ENCODE data around the gene UBE2L3. TPM values are rescaled to one million over a fixed set of nuclear protein-coding genes. Genes with fewer than 3 reads are reported as not detected.

The UBE2L3 gene
- total RNA-seq, 1 experiment from 2014 or later = 44.2 TPM

GRCh38 chr22:21633481-21633880, 66.0 kb downstream of the UBE2L3 start:
- Mint-ChIP-seq H3K9me3 (ENCODE audit: unreplicated experiment) (no peaks in the 10 kb centered on the region), H3K4me1 (ENCODE audit: insufficient read depth, unreplicated experiment) (no peaks in the 10 kb centered on the region), H3K27ac (ENCODE audit: low read depth, unreplicated experiment) (no peak overlapping the region), H3K36me3 (ENCODE audit: insufficient read depth, unreplicated experiment) (peaks cover 7% of the 10 kb centered on the region), H3K4me3 (ENCODE audit: unreplicated experiment) (no peak overlapping the region), H3K27me3 (ENCODE audit: insufficient read depth, unreplicated experiment) (no peaks in the 10 kb centered on the region)
- ChIA-PET CTCF (interaction anchor here (0.6 to 0.9 kb wide), 3 partner anchors 10 to 1089 kb away, joined by 3 to 4 read pairs (median 3); no protein-coding TSS in a partner anchor), POLR2A (no interaction called here)
- TF ChIP-seq CTCF (IDR thresholded peaks at IDR 0.05; ENCODE audit: unreplicated experiment) = no peak
- intact Hi-C loops (cut with micrococcal nuclease) = no loop called here
- BruUV-seq (replicated peaks) = no TSS peak
- no peak for DNase-seq (ENCODE audit: unreplicated experiment)

GRCh38 chr22:21634081-21634480, 66.6 kb downstream of the UBE2L3 start:
- H3K27me3 Mint-ChIP-seq (ENCODE audit: insufficient read depth, unreplicated experiment) = no peaks in the 10 kb centered on the region
- POLR2A ChIA-PET = no interaction called here
- H3K4me1 Mint-ChIP-seq (ENCODE audit: insufficient read depth, unreplicated experiment) = no peaks in the 10 kb centered on the region
- no peak overlapping the region for H3K27ac Mint-ChIP-seq (ENCODE audit: low read depth, unreplicated experiment)
- DNase-seq (ENCODE audit: unreplicated experiment) = no peak
- CTCF ChIA-PET = interaction anchor here (0.6 to 0.9 kb wide), 3 partner anchors 9 to 1090 kb away, joined by 3 to 4 read pairs (median 3); no protein-coding TSS in a partner anchor
- intact Hi-C loops (cut with micrococcal nuclease) = no loop called here
- H3K4me3 Mint-ChIP-seq (ENCODE audit: unreplicated experiment) = no peak overlapping the region
- H3K9me3 Mint-ChIP-seq (ENCODE audit: unreplicated experiment) = no peaks in the 10 kb centered on the region
- no peak for TF ChIP-seq CTCF (IDR thresholded peaks at IDR 0.05; ENCODE audit: unreplicated experiment)
- H3K36me3 Mint-ChIP-seq (ENCODE audit: insufficient read depth, unreplicated experiment) = peaks cover 4% of the 10 kb centered on the region
- no TSS peak for BruUV-seq (replicated peaks)

GRCh38 chr22:21634844-21635243, 67.3 kb downstream of the UBE2L3 start:
- Mint-ChIP-seq H3K4me3 (ENCODE audit: unreplicated experiment) (no peak overlapping the region), H3K36me3 (ENCODE audit: insufficient read depth, unreplicated experiment) (no peaks in the 10 kb centered on the region), H3K4me1 (ENCODE audit: insufficient read depth, unreplicated experiment) (no peaks in the 10 kb centered on the region), H3K27ac (ENCODE audit: low read depth, unreplicated experiment) (no peak overlapping the region), H3K9me3 (ENCODE audit: unreplicated experiment) (no peaks in the 10 kb centered on the region), H3K27me3 (ENCODE audit: insufficient read depth, unreplicated experiment) (no peaks in the 10 kb centered on the region)
- DNase-seq (ENCODE audit: unreplicated experiment) = no peak
- ChIA-PET CTCF (interaction anchor here (2.0 kb wide), 1 partner anchor 12 kb away, joined by 8 read pairs; no protein-coding TSS in a partner anchor), POLR2A (interaction anchor here (0.7 kb wide), 1 partner anchor 28 kb away, joined by 3 read pairs; no protein-coding TSS in a partner anchor)
- no peak for TF ChIP-seq CTCF (IDR thresholded peaks at IDR 0.05; ENCODE audit: unreplicated experiment)
- intact Hi-C loops (cut with micrococcal nuclease) = no loop called here
- BruUV-seq (replicated peaks) = no TSS peak

- Mint-ChIP-seq H3K4me1 (ENCODE audit: insufficient read depth, unreplicated experiment) (no peaks in the 10 kb centered on the region), H3K27me3 (ENCODE audit: insufficient read depth, unreplicated experiment) (no peaks in the 10 kb centered on the region), H3K9me3 (ENCODE audit: unreplicated experiment) (no peaks in the 10 kb centered on the region), H3K4me3 (ENCODE audit: unreplicated experiment) (no peak overlapping the region), H3K27ac (ENCODE audit: low read depth, unreplicated experiment) (no peak overlapping the region), H3K36me3 (ENCODE audit: insufficient read depth, unreplicated experiment) (no peaks in the 10 kb centered on the region)
- CTCF ChIA-PET = interaction anchor here (0.6 to 2.0 kb wide), 2 partner anchors 10 to 34 kb away, joined by 3 to 8 read pairs; no protein-coding TSS in a partner anchor
- TF ChIP-seq CTCF (IDR thresholded peaks at IDR 0.05; ENCODE audit: unreplicated experiment) = no peak
- no peak for DNase-seq (ENCODE audit: unreplicated experiment)
- POLR2A ChIA-PET = no interaction called here
- intact Hi-C loops (cut with micrococcal nuclease) = no loop called here
- BruUV-seq (replicated peaks) = no TSS peak
These were observed 68.4 kb downstream of the UBE2L3 start for GRCh38 chr22:21635771-21636510.
